ENCODE measurements around the gene C6. TPM values are rescaled to one million over a fixed set of nuclear protein-coding genes. Genes with fewer than 3 reads are reported as not detected.

Gene C6
- total and polyA plus RNA-seq, 2 donors (not counting 1 experiment from before 2014, with no cell fraction given): 0.07 TPM; not detected in 1

DNA sequence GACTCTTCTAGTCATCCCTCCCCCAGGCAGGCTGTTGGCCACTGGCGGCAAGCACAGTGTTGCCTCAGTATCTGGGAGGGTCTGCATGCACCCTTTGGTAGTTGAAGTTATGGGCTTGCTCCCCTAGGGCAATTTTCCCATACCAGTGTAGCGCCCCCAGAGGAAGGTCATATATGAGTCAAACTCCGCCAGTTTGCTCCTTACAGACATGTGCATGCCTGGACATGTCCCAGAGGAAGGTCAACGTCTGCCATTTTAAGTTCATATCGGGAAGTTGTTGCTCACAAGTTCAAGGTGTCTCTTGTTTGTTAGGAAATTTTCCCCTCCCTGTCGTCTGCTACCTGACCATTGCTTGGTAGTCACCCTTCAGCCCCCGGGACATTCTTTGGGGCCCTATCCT, 90.9 kb downstream of the C6 start:
- no peak overlapping the region for H3K4me3 ChIP-seq (replicated peaks in 1 of 4; ENCODE audit: control extremely low read depth in 1 of 4, insufficient read depth in 1 of 4, low read depth in 3 of 4, low read length in 4 of 4)
- H2AFZ ChIP-seq (ENCODE audit: low read length): no peak overlapping the region
- H3K36me3 ChIP-seq (ENCODE audit: control insufficient read depth, insufficient read depth, low read length): no peaks in the 10 kb centered on the region
- no peak overlapping the region for H3K27ac ChIP-seq (ENCODE audit: insufficient read depth, low read length)
- H3K9ac ChIP-seq (ENCODE audit: insufficient read depth, low read length): no peak overlapping the region
- DNase-seq (ENCODE audit: low read depth in 2 of 2): no peak
- no peak for TF ChIP-seq EZH2 (IDR thresholded peaks at IDR 0.05; ENCODE audit: low read length, missing control alignments)
- TF ChIP-seq CTCF (conservative IDR thresholded peaks at IDR 0.05 in 1 of 2, IDR thresholded peaks at IDR 0.05 in 1 of 2; ENCODE audit: low read depth in 1 of 2, low read length in 2 of 2): no peak
- H3K4me2 ChIP-seq (ENCODE audit: extremely low read depth, insufficient read depth, low read length): no peak overlapping the region
- H3K79me2 ChIP-seq (ENCODE audit: control insufficient read depth, insufficient read depth, low read length): no peaks in the 10 kb centered on the region
- no peaks in the 10 kb centered on the region for H3K4me1 ChIP-seq (ENCODE audit: control insufficient read depth, extremely low read depth, insufficient read depth, low read length)
- H3K27me3 ChIP-seq (ENCODE audit: control insufficient read depth, insufficient read depth, low read length): no peaks in the 10 kb centered on the region
- no peaks in the 10 kb centered on the region for H4K20me1 ChIP-seq (ENCODE audit: control insufficient read depth, extremely low read depth, insufficient read depth, low read length)
- no peaks in the 10 kb centered on the region for H3K9me3 ChIP-seq (ENCODE audit: control insufficient read depth, insufficient read depth, low read depth, low read length)

DNA sequence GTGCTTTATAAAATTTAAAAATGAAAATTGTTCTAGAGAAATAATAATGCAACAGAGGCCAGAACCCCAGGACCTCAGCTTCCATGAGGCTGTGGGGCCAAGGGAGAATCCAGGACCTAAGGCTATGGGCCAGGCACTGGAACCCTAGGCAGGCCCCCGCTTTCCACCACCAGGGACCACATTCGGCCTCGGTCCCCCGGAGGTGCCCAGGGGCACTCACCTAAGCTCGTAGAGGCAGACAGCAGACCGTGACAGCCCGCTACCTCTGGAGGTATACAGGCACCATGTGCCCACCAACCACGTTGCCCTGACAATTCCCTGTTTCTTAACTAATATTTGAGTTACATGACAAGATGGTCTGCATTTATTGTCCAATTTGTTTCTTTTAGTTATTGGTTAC, 92.7 kb downstream of the C6 start:
- H3K79me2 ChIP-seq (ENCODE audit: control insufficient read depth, insufficient read depth, low read length): no peaks in the 10 kb centered on the region
- no peak overlapping the region for H3K4me3 ChIP-seq (replicated peaks in 1 of 4; ENCODE audit: control extremely low read depth in 1 of 4, insufficient read depth in 1 of 4, low read depth in 3 of 4, low read length in 4 of 4)
- H3K9ac ChIP-seq (ENCODE audit: insufficient read depth, low read length): no peak overlapping the region
- H3K4me1 ChIP-seq (ENCODE audit: control insufficient read depth, extremely low read depth, insufficient read depth, low read length): no peaks in the 10 kb centered on the region
- no peak for DNase-seq (ENCODE audit: low read depth in 2 of 2)
- H3K27ac ChIP-seq (ENCODE audit: insufficient read depth, low read length): no peak overlapping the region
- TF ChIP-seq EZH2 (IDR thresholded peaks at IDR 0.05; ENCODE audit: low read length, missing control alignments) (no peak), CTCF (conservative IDR thresholded peaks at IDR 0.05 in 1 of 2, IDR thresholded peaks at IDR 0.05 in 1 of 2; ENCODE audit: low read depth in 1 of 2, low read length in 2 of 2) (no peak)
- H3K9me3 ChIP-seq (ENCODE audit: control insufficient read depth, insufficient read depth, low read depth, low read length): no peaks in the 10 kb centered on the region
- no peaks in the 10 kb centered on the region for H4K20me1 ChIP-seq (ENCODE audit: control insufficient read depth, extremely low read depth, insufficient read depth, low read length)
- H2AFZ ChIP-seq (ENCODE audit: low read length): no peak overlapping the region
- no peaks in the 10 kb centered on the region for H3K27me3 ChIP-seq (ENCODE audit: control insufficient read depth, insufficient read depth, low read length)
- H3K4me2 ChIP-seq (ENCODE audit: extremely low read depth, insufficient read depth, low read length): no peak overlapping the region
- H3K36me3 ChIP-seq (ENCODE audit: control insufficient read depth, insufficient read depth, low read length): no peaks in the 10 kb centered on the region

- Histone ChIP-seq H2AFZ (ENCODE audit: low read length) (no peak overlapping the region), H3K36me3 (ENCODE audit: control insufficient read depth, insufficient read depth, low read length) (no peaks in the 10 kb centered on the region), H3K9ac (ENCODE audit: insufficient read depth, low read length) (no peak overlapping the region), H3K4me3 (replicated peaks in 1 of 4; ENCODE audit: control extremely low read depth in 1 of 4, insufficient read depth in 1 of 4, low read depth in 3 of 4, low read length in 4 of 4) (no peak overlapping the region), H4K20me1 (ENCODE audit: control insufficient read depth, extremely low read depth, insufficient read depth, low read length) (no peaks in the 10 kb centered on the region), H3K27me3 (ENCODE audit: control insufficient read depth, insufficient read depth, low read length) (no peaks in the 10 kb centered on the region), H3K4me1 (ENCODE audit: control insufficient read depth, extremely low read depth, insufficient read depth, low read length) (no peaks in the 10 kb centered on the region), H3K9me3 (ENCODE audit: control insufficient read depth, insufficient read depth, low read depth, low read length) (no peaks in the 10 kb centered on the region), H3K27ac (ENCODE audit: insufficient read depth, low read length) (no peak overlapping the region), H3K4me2 (ENCODE audit: extremely low read depth, insufficient read depth, low read length) (no peak overlapping the region), H3K79me2 (ENCODE audit: control insufficient read depth, insufficient read depth, low read length) (no peaks in the 10 kb centered on the region)
- DNase-seq (ENCODE audit: low read depth in 2 of 2): no peak
- no peak for TF ChIP-seq EZH2 (IDR thresholded peaks at IDR 0.05; ENCODE audit: low read length, missing control alignments)
- no peak for TF ChIP-seq CTCF (conservative IDR thresholded peaks at IDR 0.05 in 1 of 2, IDR thresholded peaks at IDR 0.05 in 1 of 2; ENCODE audit: low read depth in 1 of 2, low read length in 2 of 2)
Measured at GRCh38 chr5:41118177-41118576, 95.2 kb downstream of the C6 start.

Data from fibroblast of lung (primary cell).